ENCODE results near the gene ERMN.
"Not testable (repeated sequence)": the region's sequence is repeated elsewhere in the genome, so short reads cannot be mapped to it uniquely, and the experiment has no call there.

The ERMN gene, protein sequence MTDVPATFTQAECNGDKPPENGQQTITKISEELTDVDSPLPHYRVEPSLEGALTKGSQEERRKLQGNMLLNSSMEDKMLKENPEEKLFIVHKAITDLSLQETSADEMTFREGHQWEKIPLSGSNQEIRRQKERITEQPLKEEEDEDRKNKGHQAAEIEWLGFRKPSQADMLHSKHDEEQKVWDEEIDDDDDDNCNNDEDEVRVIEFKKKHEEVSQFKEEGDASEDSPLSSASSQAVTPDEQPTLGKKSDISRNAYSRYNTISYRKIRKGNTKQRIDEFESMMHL

DNA sequence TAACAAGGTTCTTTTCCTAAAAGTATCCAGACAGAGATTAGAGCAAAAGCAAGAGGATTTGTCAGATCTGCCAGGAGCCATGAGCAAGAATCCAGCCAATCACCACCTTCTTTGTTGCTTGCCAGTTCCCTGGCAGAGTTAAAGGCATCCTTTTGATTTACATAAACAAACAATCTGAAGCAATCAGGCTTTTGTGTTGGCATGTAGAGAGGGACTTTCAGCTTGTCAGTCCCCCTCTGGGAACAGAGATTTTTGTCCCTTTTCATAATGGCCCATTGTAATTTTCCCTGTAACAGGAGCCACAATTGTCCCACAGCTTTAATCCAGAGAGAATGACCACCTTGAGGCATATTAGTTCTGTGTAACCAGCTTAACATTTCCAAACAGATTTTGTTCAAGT lies at the start of gene ERMN:
Gene ERMN, minus strand, starts transcription at position 39 of the 400 bp plus-strand sequence. CDS start 182 bp downstream, outside the sequence.
- no peak for DNase-seq (ENCODE audit: low read depth)

DNA sequence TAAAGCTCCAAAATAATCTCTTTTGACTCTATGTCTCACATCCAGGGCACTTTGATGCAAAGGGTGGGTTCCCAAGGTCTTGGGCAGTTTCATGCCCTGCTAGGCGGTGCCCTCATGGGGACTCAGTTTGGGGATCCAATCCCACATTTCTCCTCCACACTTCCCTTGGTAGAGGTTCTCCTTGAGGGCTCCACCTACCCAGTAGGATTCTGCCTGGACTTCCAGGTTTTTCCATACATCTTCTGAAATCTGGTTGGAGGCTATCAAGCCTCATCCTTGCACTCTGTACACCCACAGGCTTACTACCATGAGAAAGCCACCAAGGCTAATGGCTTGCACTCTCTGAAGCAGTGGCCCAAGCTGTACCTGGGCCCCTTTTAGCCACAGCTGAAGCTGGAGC lies 49.8 kb upstream of the ERMN start:
- no peak for DNase-seq (ENCODE audit: low read depth)

DNA sequence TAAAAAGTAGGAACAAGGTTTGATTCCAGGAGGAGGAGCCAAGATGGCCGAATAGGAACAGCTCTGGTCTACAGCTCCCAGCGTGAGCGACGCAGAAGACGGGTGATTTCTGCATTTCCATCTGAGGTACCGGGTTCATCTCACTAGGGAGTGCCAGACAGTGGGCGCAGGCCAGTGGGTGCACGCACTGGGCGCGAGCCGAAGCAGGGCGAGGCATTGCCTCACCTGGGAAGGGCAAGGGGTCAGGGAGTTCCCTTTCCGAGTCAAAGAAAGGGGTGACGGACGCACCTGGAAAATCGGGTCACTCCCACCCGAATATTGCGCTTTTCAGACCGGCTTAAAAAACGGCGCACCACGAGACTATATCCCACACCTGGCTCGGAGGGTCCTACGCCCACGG lies 42.9 kb upstream of the ERMN start:
- DNase-seq (ENCODE audit: low read depth) = not testable (repeated sequence)

DNA sequence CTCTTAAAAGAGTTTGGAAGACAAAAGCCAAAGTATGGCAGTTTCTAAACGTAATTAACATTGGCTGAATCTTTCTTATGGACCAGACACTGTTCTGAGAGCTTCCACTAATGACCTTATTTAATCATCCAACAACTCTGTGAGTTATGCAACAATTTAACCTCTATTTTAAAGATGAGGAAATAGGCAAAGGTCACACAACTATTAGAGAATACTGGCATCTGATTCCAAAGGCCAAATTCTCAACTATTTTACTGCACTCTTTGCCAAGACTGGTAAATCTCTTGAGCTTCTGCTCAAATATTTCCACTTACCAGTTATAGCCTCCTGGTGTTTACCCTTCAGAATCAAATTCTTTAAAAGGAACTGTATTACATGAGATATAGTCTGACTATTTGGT lies 42.1 kb upstream of the ERMN start:
- DNase-seq (ENCODE audit: low read depth) = no peak

DNA sequence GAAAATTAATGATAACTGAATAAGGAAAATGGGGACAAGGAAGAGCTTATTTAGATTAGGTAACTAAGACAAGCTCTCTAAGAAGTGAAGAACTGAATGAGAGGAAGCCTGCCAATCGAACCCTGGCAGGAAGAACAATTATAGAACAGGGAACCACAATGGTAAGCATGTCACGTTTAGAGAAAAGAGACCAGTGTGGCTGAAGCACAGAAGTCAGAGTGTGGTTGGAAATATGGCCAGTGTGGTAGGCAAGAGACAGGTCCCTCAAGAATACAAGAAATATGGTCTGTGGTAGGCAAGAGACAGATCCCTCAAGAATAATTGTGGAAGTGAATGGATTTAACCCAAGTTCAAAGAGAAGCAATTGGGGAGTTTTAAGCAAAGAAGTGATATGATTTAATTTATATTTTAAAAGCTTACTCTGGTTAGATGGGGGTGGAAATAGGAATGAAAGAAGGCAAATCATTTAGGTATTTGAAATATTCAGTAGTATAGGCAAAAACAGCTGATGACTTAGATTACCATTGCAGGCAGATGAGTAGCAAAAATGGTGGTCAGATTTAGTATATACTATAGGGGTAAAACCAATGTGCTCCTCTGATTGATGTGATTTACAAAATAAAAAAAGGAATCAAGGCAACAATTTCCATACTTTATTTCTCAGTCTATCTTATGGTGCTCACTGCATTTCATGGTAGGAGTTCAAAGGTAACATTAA lies 38.8 kb upstream of the ERMN start:
- no peak for DNase-seq (ENCODE audit: low read depth)

DNA sequence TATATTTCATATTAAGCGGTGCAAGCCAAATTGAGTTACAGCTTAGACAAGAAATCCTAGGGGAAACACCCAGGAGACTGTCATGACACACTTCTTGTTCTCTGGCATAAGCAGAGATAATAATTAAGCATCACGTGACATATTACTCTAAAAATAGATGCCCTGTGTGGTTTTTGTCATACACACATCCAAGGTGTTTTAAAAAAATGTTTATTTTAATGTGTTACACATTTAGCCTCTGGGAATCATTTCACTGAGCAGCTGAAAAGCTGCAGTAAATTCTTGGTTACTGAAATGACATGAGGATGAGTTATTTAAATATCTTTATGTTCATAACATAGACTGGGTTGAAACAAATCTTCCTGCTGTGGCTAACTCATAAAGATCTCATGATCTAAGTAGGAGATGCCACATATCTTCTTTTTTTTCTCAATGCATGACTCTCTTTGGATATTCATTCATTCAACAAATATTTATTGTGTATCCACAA lies 38.0 kb upstream of the ERMN start:
- no peak for DNase-seq (ENCODE audit: low read depth)

DNA sequence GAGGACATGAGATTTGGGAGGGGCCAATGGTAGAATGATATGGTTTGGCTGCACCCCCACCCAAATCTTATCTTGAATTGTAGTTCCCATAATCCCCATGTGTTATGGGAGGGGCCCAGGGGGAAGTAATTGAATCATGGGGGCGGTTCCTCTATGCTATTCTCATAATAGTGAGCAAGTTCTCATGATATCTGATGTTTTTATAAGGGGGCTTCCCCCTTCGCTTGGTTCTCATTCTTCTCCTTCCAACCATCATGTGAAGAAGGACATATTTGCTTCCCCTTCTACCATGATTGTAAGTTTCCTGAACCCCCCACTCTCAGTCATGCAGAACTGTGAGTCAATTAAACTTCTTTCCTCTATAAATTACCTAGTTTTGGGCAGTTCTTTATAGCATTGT lies 37.0 kb upstream of the ERMN start:
- no peak for DNase-seq (ENCODE audit: low read depth)

DNA sequence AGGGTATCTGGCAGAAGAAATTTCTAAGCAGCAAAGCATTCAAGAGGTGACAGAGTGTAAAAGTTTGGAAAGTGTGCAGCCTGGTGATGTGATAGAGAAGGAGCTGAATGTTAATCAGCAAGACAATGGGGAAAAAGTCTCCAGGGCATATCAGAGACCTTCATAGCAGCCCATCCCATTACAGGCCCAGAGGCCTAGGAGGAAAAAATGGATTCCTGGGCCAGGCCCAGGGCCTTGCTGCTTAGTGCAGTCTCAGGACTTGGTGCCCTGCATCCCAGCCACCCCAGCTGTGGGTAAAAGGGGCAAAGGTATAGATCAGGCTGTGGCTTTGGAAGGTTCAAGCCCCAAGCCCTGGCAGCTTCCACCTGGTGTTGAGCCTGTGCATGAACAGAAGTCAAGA lies 35.9 kb upstream of the ERMN start:
- DNase-seq (ENCODE audit: low read depth) = no peak

DNA sequence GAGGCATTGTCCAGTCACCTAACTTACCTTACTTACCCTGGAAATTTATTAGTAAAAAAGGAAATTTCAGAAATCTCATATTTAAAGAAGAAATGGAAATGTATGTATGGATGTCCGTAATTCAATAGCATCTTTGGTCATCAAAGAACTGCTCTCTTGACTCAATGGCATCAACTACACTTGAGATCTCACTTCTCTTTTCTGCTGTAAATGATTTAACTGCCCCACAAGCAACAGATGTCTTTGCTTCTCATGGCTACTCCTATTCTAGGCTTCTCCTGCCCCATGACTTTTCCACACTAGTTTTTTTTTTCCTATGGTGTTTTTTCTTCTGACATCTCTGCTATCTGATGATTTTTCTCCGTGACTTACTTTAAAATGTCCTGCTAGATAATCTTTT lies 34.0 kb upstream of the ERMN start:
- no peak for DNase-seq (ENCODE audit: low read depth)

DNA sequence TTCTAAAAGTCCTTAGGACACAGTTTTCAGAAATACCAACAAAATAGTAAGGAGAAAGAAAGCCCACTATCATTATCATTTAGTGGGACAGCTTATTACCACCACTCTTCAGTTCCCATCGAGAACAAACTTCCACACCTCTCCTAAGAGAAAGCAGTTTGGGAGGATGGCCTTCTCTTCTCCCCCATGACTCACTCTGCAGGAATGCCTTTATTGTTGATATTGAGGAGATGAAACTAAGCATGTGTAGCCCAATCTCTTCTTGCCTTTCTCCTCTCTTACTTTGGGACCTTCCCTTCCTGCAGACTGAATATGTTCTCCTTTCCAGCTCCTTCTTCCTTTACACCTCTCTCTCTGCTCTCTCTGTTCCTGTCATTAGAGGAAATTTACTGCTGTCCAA lies 30.0 kb upstream of the ERMN start:
- no peak for DNase-seq (ENCODE audit: low read depth)

DNA sequence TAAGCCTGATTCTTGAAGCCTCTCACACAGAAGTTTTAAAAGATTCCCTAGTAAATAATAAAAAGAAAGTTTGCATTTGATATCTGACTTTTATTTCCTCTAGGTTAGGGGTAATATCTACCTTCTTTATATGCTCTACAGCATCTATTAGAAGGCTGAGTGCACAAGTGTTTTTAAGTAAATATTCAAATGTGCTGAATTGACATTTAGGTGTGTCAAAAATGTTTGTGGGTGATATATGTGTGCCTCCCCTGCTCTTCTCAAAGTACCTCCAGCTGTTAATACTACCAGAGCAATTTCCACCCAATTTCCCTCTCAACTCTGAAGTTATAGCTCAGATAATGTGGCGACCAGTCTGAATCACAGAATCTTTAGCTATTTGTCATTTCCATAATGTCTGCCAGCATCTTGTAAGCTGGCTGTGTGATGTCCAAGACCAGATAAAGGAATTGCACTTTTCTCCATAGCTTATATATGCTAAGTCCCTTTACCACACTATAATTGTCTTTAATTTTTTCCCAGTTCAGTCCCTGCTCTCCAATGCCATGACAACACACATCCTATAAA lies 24.4 kb upstream of the ERMN start:
- no peak for DNase-seq (ENCODE audit: low read depth)

DNA sequence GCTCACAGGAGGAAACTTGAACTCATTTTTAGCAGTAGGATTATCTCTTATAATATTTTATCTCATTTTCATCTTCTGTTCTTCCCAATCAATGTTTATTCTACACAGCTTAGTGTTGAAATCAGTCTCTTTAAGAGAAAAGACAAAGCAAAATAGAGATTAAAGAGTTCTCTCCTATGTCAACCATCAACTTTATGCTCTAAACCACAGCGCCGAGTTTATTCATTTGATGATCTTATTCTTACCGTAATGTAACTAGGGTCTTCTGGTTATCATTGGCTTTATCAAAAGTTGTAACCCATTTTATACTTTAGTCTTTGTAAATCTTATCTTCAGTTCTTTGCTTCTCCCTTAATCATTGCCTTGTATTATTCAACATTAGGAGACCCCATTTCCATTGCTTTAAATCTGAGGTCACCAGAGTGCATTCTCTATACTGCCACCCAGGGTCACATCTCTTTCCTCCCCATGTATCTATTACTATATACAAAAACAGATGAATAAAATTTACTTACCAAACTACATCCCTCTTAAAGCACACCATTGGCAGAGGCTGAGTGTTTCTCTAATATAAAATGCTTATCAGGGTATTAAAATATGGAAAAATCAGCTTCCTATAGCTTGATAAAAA lies 22.8 kb upstream of the ERMN start:
- no peak for DNase-seq (ENCODE audit: low read depth)

DNA sequence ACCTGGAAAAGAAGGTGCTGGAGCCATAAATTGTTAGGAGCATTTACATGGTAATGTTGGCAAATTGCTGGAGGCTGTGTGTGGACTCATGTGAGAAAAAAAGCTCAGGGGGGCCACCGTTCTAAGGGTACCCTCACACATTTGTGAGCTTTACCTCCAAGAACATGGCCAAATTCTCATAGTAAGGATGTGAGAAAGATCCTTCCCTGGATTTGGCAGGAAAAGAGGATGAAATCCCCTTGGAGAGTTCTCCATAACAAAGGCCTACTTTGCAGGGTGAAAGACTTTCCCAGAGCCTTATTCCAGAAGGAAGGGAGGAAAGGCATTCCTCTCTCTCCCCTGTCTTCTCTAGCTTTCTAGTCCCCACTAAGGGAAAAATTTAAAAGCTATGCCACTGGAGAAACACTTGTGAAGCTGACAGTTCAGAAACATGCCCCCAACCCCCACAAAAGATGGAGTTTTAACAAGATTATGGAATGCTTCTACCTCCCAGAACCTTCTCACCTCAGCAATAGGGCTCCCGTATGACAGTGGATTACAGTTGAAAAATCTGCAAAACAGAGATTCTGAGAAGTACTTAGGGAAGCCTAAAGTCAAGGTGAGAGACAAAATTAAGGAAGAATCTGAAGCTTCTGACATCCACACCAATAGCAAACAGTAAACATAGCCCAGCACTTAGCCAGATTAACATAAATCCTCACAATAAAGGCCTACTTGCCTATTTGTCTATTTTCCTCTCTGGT lies 20.2 kb upstream of the ERMN start:
- no peak for DNase-seq (ENCODE audit: low read depth)

DNA sequence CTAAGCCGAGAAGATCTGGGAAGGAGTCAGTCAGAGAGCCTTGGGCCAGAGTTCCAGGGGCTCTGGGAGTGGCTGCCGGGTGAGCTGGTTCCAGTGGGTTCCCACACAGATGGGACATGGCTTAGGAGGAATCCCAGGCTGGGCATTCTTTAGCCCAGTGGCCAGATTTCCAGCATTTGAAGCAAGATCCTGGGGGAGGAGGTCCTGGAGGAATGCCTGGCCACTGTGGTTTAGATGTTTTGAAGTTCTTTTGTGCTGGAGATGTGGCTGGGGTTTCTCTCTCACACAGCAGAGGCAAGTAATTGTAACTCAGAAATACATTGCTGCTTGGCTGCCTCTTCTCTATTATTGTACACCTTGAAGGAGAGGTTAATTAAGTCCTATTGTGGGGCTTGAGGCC lies 15.8 kb upstream of the ERMN start:
- DNase-seq (ENCODE audit: low read depth) = not testable (repeated sequence)

DNA sequence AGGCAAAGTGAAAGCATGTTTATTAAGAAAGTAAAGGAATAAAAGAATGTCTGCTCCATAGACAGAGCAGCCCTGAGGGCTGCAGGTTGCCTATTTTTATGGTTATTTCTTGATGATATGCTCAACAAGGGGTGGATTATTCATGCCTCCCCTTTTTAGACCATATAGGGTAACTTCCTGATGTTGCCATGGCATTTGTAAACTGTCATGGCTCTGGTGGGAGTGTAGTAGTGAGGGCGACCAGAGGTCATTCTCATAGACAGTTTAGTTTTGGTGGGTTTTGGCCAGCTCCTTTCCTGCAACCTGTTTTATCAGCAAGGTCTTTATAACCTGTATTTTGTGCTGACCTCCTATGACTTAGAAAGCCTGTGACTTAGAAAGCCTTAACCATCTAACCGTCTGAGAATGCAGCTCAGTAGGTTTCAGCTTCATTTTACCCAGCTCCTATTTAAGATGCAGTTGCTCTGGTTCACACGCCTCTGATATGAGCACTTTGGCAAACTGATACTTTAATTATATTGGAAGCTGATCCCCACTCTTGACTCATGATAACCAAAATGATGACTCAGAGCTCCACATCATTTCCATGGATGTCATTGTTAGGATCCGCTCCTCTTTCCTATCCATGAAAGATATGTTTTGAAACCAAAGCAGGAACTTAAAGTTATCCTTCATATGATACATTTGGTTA lies 14.5 kb upstream of the ERMN start:
- no peak for DNase-seq (ENCODE audit: low read depth)

DNA sequence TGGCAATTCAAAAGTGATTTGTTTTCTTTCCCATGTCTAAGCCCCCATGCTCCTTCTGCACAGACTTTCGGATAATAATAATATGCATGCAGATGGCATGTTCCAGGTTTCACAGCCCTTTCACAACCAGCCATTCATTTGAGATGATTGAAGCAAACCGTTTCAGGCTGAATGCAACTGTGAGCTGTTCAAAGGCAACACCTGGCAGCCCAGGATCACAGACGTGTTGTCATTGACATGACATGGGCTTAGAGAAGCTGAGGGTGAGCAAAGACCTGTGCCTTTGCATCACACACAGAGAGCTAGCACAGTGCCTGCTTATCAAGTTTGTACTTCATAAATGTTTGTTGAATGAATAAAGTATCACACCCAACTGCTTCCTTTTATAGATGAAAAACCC lies 12.4 kb upstream of the ERMN start:
- no peak for DNase-seq (ENCODE audit: low read depth)

DNA sequence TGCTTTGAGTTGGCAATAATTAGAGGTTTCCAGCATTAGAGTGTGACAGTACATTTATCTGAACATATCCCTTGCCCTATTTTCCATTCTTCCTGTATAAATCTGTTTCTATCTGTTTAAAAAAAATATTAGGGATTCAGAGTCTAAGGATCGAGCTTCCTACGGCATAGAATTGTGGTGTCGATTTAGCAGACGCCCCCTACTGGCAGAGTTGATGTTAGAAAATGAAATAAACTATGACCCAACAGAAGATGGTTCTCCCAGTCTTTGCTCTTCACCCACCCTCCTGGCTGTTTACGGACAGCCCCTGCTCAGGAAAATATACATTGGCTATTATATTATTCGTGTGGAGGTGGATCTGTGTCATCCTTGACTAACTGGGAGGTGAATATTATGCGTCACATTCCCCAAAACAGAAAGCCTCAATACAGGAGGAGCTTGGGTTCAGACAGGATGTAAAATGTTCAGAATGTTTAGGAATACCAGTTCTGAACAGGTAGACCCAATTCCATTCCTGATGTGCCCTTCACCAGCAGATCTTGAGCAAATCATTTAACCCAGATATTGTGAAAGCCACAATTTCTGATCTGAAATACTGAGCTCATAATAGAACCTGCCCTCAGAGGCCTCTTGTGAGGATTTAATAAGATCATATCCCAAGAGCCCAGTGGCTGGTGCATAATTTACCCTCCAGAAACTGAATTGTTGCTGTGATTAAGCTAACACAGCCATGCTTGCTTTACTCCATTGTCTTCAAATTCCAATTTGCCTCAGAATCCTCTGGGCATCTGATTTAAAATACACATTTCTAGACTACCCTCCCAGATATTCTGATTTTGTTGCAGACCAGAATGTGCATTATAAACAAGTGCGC lies 10.8 kb upstream of the ERMN start:
- DNase-seq (ENCODE audit: low read depth) = no peak

DNA sequence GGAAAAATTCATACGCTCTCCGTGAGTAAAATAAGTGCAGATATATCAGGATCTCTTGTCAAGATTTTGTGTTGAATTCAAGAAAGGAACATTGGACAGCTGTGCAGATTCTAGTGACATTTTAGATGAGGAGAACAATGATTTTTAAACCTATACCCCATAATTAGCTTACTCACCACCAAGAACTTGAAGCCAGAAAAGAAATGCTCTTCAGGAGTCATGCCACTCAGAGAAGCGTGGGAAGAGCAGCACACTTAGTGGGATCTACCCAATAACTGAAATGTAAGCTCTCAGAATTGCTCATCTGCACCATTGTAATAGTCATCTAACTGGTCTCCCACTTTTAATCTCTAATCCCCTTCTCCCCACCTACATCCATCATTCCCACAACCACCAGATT lies 9.2 kb upstream of the ERMN start:
- no peak for DNase-seq (ENCODE audit: low read depth)

DNA sequence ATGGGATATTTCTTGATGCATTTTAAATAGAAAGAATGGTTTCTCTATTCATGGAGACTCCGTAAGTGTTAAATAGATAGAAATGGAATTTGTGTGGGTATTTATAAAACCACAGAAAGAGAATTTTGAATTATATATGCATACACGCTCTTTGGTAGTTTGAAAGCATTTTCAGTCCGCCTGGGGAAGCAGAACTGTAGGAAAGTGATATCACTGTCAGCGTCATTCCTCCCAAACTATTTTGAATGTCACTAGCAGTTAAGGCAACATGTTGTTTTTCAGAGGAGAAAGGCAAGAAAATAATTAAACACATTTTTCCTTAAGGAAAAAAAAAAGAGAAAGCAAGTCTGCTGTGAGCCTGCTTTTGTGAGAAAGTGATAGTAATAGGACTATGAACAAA lies 8.7 kb upstream of the ERMN start:
- no peak for DNase-seq (ENCODE audit: low read depth)

DNA sequence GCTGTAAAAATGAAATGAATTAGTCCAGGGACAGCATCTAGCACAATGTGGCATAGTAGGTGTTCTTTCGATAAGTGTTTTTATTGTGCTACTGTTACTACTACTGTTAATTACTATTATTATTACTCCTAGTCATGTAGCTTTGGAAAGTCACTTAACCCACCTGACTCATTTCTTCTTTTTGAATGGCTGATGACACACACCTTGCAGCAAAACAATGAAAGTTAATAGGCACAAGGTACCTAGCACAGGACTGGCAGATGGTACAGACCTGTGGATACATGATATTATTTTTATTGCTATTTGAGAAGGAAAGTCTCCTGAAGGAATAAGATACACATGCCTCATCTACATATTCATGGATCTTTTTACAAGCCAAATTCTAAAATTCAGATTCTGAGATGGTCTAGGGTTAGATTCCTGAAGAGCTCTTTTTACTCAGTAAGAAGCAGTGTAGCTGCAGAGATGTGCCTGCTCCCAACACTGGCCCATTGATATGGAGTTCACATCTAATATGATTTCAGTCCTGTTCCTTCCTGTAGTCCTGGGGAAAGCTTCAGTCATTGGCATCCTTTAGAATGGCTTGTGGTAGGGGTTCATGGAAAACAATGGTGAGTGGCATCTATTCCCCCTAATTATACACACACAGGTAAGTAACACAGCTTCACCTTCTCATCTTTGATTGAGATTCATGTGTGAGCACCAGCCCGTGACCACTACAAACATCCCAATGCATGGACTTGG lies 7.9 kb upstream of the ERMN start:
- no peak for DNase-seq (ENCODE audit: low read depth)
